ENCODE measurements around the gene EMX1. TPM values are rescaled to one million over a fixed set of nuclear protein-coding genes. Genes with fewer than 3 reads are reported as not detected.
"Not testable (repeated sequence)": the region's sequence is repeated elsewhere in the genome, so short reads cannot be mapped to it uniquely, and the experiment has no call there.

The EMX1 gene
- polyA plus RNA-seq, 3 donors, result not detected

DNA sequence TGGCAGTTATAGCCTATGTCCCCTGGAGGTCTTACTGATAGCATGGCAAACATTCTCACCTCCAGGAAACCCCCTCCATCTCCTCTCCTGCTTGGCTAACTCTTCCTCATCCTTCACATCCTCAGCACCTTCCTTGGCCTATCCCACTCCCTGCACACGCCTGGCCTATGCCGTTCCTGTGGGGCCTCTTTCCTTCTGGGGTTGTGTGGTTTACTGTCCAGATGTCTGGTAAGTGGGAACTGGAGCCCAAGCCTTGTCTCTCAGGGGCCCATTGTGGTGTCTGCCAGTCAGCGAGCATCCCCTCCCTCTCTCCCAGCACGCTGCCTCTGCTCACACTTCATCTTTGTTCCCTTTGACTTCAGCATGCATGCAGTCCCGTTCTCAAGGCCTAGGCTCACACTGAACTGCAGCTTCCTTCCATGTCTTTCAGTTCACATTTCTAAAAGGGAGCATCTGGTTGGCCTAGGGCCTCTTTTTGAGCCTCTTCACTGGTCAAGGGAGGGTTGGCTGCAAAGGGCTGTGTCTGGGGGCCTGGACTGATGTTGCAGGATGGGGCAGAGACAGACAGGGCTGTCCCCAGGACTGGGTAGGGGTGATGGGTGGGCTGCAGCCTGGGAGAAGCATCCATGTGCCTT, 17.0 kb upstream of the EMX1 start:
- Histone ChIP-seq H3K4me3 (replicated peaks in 1 of 3; ENCODE audit: low read depth in 2 of 3, low read length in 3 of 3) (no peak overlapping the region), H3K4me1 (ENCODE audit: control insufficient read depth in 1 of 2, insufficient read depth in 2 of 2, low read length in 2 of 2) (no peaks in the 10 kb centered on the region), H2AFZ (ENCODE audit: insufficient read depth, low read depth, low read length, poor library complexity, severe bottlenecking) (no peak overlapping the region), H3K27ac (ENCODE audit: low read depth in 1 of 2, low read length in 2 of 2) (no peak overlapping the region), H3K9ac (ENCODE audit: insufficient read depth, low read length, poor library complexity, severe bottlenecking) (no peak overlapping the region), H3K4me2 (replicated peaks; ENCODE audit: extremely low read depth, low read length, poor library complexity, severe bottlenecking) (no peak overlapping the region), H3K9me3 (replicated peaks in 1 of 2; ENCODE audit: control insufficient read depth in 1 of 2, insufficient read depth in 1 of 2, low read length in 2 of 2) (no peaks in the 10 kb centered on the region), H4K20me1 (ENCODE audit: insufficient read depth, low read length) (no peaks in the 10 kb centered on the region), H3K36me3 (replicated peaks in 1 of 2; ENCODE audit: control insufficient read depth in 1 of 2, insufficient read depth in 2 of 2, low read length in 2 of 2) (no peaks in the 10 kb centered on the region), H3K79me2 (ENCODE audit: insufficient read depth, low read length) (no peaks in the 10 kb centered on the region), H3K27me3 (ENCODE audit: control insufficient read depth in 2 of 2, insufficient read depth in 2 of 2, low read length in 2 of 2) (peaks cover 31 to 67% of the 10 kb centered on the region in 2 donors)
- Mint-ChIP-seq H3K27ac (no peak overlapping the region), H3K9me3 (peaks cover 0 to 2% (median 0%) of the 10 kb centered on the region in 7 donors), H3K4me3 (peak overlapping the region in 1 of 2 donors; percentile 6), H3K27me3 (ENCODE audit: low read depth in 3 of 3) (peaks cover 55 to 74% (median 73%) of the 10 kb centered on the region in 3 donors), H3K4me1 (peaks cover 5% of the 10 kb centered on the region), H3K36me3 (no peaks in the 10 kb centered on the region)
- TF ChIP-seq, protein P1, sequence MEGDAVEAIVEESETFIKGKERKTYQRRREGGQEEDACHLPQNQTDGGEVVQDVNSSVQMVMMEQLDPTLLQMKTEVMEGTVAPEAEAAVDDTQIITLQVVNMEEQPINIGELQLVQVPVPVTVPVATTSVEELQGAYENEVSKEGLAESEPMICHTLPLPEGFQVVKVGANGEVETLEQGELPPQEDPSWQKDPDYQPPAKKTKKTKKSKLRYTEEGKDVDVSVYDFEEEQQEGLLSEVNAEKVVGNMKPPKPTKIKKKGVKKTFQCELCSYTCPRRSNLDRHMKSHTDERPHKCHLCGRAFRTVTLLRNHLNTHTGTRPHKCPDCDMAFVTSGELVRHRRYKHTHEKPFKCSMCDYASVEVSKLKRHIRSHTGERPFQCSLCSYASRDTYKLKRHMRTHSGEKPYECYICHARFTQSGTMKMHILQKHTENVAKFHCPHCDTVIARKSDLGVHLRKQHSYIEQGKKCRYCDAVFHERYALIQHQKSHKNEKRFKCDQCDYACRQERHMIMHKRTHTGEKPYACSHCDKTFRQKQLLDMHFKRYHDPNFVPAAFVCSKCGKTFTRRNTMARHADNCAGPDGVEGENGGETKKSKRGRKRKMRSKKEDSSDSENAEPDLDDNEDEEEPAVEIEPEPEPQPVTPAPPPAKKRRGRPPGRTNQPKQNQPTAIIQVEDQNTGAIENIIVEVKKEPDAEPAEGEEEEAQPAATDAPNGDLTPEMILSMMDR (IDR thresholded peaks at IDR 0.05), result no peak
- DNase-seq, result no peak
- 72% methylated on average over 2 of the region's 5 CpGs for WGBS (ENCODE audit: insufficient coverage)
- intact Hi-C loops (cut with micrococcal nuclease), result no loop called here

DNA sequence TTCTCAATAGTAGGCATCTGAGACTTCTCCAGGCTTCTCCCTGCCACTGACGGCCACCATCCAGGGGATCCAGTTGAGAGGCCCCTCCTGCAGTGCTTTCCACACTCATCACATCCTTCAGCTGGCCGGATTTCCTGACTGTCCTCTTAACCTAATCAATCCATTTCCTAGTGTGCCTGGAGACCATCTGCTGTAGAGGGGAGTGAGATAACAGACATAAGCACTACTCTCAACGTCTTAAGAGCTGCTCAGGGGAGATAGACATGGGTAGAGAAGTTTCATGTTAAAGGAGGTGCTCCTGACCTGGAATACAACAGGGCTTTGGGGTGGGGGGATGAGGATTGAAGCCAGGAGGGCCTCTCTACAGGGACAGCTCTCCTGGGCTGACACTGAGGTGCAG, 15.9 kb upstream of the EMX1 start:
- peaks cover 29 to 67% of the 10 kb centered on the region in 2 donors for H3K27me3 ChIP-seq (ENCODE audit: control insufficient read depth in 2 of 2, insufficient read depth in 2 of 2, low read length in 2 of 2)
- H3K9me3 Mint-ChIP-seq, result no peaks in the 10 kb centered on the region
- no peaks in the 10 kb centered on the region for H4K20me1 ChIP-seq (ENCODE audit: insufficient read depth, low read length)
- H3K27me3 Mint-ChIP-seq (ENCODE audit: low read depth in 3 of 3), result peaks cover 48 to 73% (median 72%) of the 10 kb centered on the region in 3 donors
- no peak overlapping the region for H3K9ac ChIP-seq (ENCODE audit: insufficient read depth, low read length, poor library complexity, severe bottlenecking)
- intact Hi-C loops (cut with micrococcal nuclease), result no loop called here
- H3K4me3 ChIP-seq (replicated peaks in 1 of 3; ENCODE audit: low read depth in 2 of 3, low read length in 3 of 3), result no peak overlapping the region
- WGBS (ENCODE audit: insufficient coverage), result no CpG with 5 or more reads among the region's 3 CpGs
- no peaks in the 10 kb centered on the region for H3K36me3 ChIP-seq (replicated peaks in 1 of 2; ENCODE audit: control insufficient read depth in 1 of 2, insufficient read depth in 2 of 2, low read length in 2 of 2)
- H3K4me1 ChIP-seq (ENCODE audit: control insufficient read depth in 1 of 2, insufficient read depth in 2 of 2, low read length in 2 of 2), result no peaks in the 10 kb centered on the region
- H3K79me2 ChIP-seq (ENCODE audit: insufficient read depth, low read length), result no peaks in the 10 kb centered on the region
- H3K9me3 ChIP-seq (replicated peaks in 1 of 2; ENCODE audit: control insufficient read depth in 1 of 2, insufficient read depth in 1 of 2, low read length in 2 of 2), result no peaks in the 10 kb centered on the region
- no peak for DNase-seq
- H3K4me3 Mint-ChIP-seq, result no peak overlapping the region
- H3K27ac ChIP-seq (ENCODE audit: low read depth in 1 of 2, low read length in 2 of 2), result no peak overlapping the region
- H3K4me1 Mint-ChIP-seq, result no peaks in the 10 kb centered on the region
- TF ChIP-seq, protein P1 (IDR thresholded peaks at IDR 0.05), result no peak
- H3K27ac Mint-ChIP-seq, result no peak overlapping the region
- H3K36me3 Mint-ChIP-seq, result no peaks in the 10 kb centered on the region
- no peak overlapping the region for H2AFZ ChIP-seq (ENCODE audit: insufficient read depth, low read depth, low read length, poor library complexity, severe bottlenecking)
- H3K4me2 ChIP-seq (replicated peaks; ENCODE audit: extremely low read depth, low read length, poor library complexity, severe bottlenecking), result no peak overlapping the region

DNA sequence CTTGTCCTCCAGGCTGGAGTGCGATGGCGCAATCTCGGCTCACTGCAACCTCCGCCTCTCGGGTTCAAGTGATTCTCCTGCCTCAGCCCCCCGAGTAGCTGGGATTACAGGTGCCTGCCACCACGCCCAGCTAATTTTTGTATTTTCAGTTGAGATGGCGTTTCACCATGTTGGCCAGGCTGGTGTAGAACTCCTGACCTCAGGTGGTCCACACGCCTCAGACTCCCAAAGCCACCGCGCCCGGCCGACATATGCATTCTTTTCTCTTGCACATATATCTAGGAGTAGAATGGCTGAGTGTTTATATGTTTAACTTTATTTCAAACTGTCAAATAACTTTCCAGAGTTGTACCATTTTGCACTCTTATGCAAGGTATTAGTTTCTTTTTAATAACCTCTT, 9.9 kb upstream of the EMX1 start:
- H3K36me3 Mint-ChIP-seq; H3K4me1 Mint-ChIP-seq; H3K27ac Mint-ChIP-seq; H3K36me3 ChIP-seq (replicated peaks in 1 of 2; ENCODE audit: control insufficient read depth in 1 of 2, insufficient read depth in 2 of 2, low read length in 2 of 2); H3K9ac ChIP-seq (ENCODE audit: insufficient read depth, low read length, poor library complexity, severe bottlenecking); DNase-seq; H3K79me2 ChIP-seq (ENCODE audit: insufficient read depth, low read length); H3K27ac ChIP-seq (ENCODE audit: low read depth in 1 of 2, low read length in 2 of 2); H4K20me1 ChIP-seq (ENCODE audit: insufficient read depth, low read length); H3K4me2 ChIP-seq (replicated peaks; ENCODE audit: extremely low read depth, low read length, poor library complexity, severe bottlenecking); H3K9me3 Mint-ChIP-seq; intact Hi-C loops (cut with micrococcal nuclease); H3K4me3 ChIP-seq (replicated peaks in 1 of 3; ENCODE audit: low read depth in 2 of 3, low read length in 3 of 3); H2AFZ ChIP-seq (ENCODE audit: insufficient read depth, low read depth, low read length, poor library complexity, severe bottlenecking); H3K4me1 ChIP-seq (ENCODE audit: control insufficient read depth in 1 of 2, insufficient read depth in 2 of 2, low read length in 2 of 2); H3K9me3 ChIP-seq (replicated peaks in 1 of 2; ENCODE audit: control insufficient read depth in 1 of 2, insufficient read depth in 1 of 2, low read length in 2 of 2): not testable (repeated sequence)
- 100% methylated on average over 2 of the region's 13 CpGs for WGBS (ENCODE audit: insufficient coverage)
- H3K27me3 ChIP-seq (ENCODE audit: control insufficient read depth in 2 of 2, insufficient read depth in 2 of 2, low read length in 2 of 2), result peaks cover 72 to 88% of the 10 kb centered on the region in 2 donors
- H3K27me3 Mint-ChIP-seq (ENCODE audit: low read depth in 3 of 3), result peaks cover 59 to 88% (median 83%) of the 10 kb centered on the region in 3 donors
- peak overlapping the region in 1 of 2 donors; percentile 30 for H3K4me3 Mint-ChIP-seq

Measured in CD14-positive monocyte (primary cell).